Panc1 (cell line): ENCODE results near the gene NUB1. TPM values are rescaled to one million over a fixed set of nuclear protein-coding genes. Genes with fewer than 3 reads are reported as not detected.

Experiments
- ATAC-seq: fragments of 200-7000 bp; cut with Tn5 transposase; 2 replicates; pipeline ENCODE4 v1.9.1; 2020; ENCODE audit warnings: mild to moderate bottlenecking, moderate library complexity
- BruUV-seq: library from RNA; stranded (reverse); fragments of 400-500 nt; replicated peaks from 2 replicates; lab custom pipeline; 2021; lab: Mats Ljungman, UMichigan
- CTCF ChIA-PET: fragments of 300-600 bp; sonication (Branson Sonifier 250); formaldehyde crosslinking; loops from one replicate; lab custom pipeline; 2022; ENCODE audit warnings: antibody characterized with exemption; lab: Charles Lee
- POLR2A ChIA-PET: fragments of 300-600 bp; sonication (Branson Sonifier 250); formaldehyde crosslinking; loops from one replicate; lab custom pipeline; 2022; ENCODE audit warnings: antibody characterized with exemption; lab: Charles Lee
- DNase-seq: peaks from one replicate; pipeline ENCODE4 v3.0.0-alpha.2; 2010; ENCODE audit warnings: low read depth, low spot score
- H3K27ac ChIP-seq: 2 replicates; pipeline ENCODE4 v1.5.1; 2011; ENCODE audit warnings: mild to moderate bottlenecking, low read length, inconsistent platforms
- H3K27me3 ChIP-seq: fragments of 200-500 bp; sonication (Bioruptor generic); 2 replicates; pipeline ENCODE4 v1.6.0; 2014; ENCODE audit warnings: low read length, inconsistent platforms; ENCODE audit not compliant: control insufficient read depth, insufficient read depth
- H3K36me3 ChIP-seq: fragments of 200-500 bp; sonication (Bioruptor generic); 2 replicates; pipeline ENCODE4 v1.5.1; 2014; ENCODE audit warnings: inconsistent platforms, mild to moderate bottlenecking, low read length, moderate library complexity; ENCODE audit not compliant: control insufficient read depth, insufficient read depth
- H3K4me1 ChIP-seq: 2 replicates; pipeline ENCODE4 v1.5.1; 2011; ENCODE audit warnings: inconsistent platforms, mild to moderate bottlenecking, low read length, moderate library complexity; ENCODE audit not compliant: control insufficient read depth, insufficient read depth
- H3K4me3 ChIP-seq, 2 experiments: 2 replicates each; pipeline ENCODE4 v1.5.1; 2011 to 2012; ENCODE audit warnings: low read depth in 2 of 2, low read length in 2 of 2, mild to moderate bottlenecking in 2 of 2, inconsistent platforms in 1 of 2, moderate library complexity in 1 of 2
- H3K9me3 ChIP-seq: fragments of 200-500 bp; sonication (Bioruptor generic); 2 replicates; pipeline ENCODE4 v1.5.1; 2014; ENCODE audit warnings: low read depth, mild to moderate bottlenecking, inconsistent platforms, low read length, moderate library complexity; ENCODE audit not compliant: control insufficient read depth, insufficient read depth
- CTCF ChIP-seq: fragments of 450-650 bp; IDR thresholded peaks from 2 replicates; pipeline ENCODE4 v1.5.1; 2017; ENCODE audit warnings: mild to moderate bottlenecking
- POLR2AphosphoS5 ChIP-seq: IDR thresholded peaks from 2 replicates; pipeline ENCODE4 v1.6.1; 2012; ENCODE audit warnings: mild to moderate bottlenecking, low read depth, low read length, moderate library complexity
- SIN3A ChIP-seq: IDR thresholded peaks from 2 replicates; pipeline ENCODE4 v1.6.1; 2012; ENCODE audit warnings: low read depth, mild to moderate bottlenecking, low read length, moderate library complexity, borderline replicate concordance; ENCODE audit not compliant: insufficient read depth
- TCF7L2 ChIP-seq: IDR thresholded peaks from 2 replicates; pipeline ENCODE4 v1.6.1; 2011; ENCODE audit warnings: mild to moderate bottlenecking, low read depth, low read length, inconsistent platforms
- in situ Hi-C: cut with HindIII; loops from 2 replicates; pipeline ENCODE4 v1.10.0; 2016; ENCODE audit warnings: low sequenced_read_pairs, low pct_unique_long_range_greater_than_20kb
- intact Hi-C: fragments of 100-400 bp; cut with micrococcal nuclease; formaldehyde crosslinking; loops from one replicate; pipeline ENCODE4 v1.10.0; 2022; ENCODE audit not compliant: unreplicated experiment
- total RNA-seq: library from RNA; stranded (reverse); gene quantifications from one replicate; pipeline ENCODE4 v1.2.1, GENCODE V29; 2021; ENCODE audit not compliant: unreplicated experiment
- TF ChIP-seq, protein P1 (sequence below), 2 experiments: IDR thresholded peaks; 2 replicates each; pipeline ENCODE4 v1.6.1; 2011 to 2012; ENCODE audit warnings: low read depth in 2 of 2, control low read depth in 1 of 2, low read length in 1 of 2, mild to moderate bottlenecking in 1 of 2, moderate library complexity in 1 of 2; ENCODE audit not compliant: insufficient read depth in 1 of 2

NUB1 gene
- total RNA-seq, 1 experiment from 2014 or later, result 50.5 TPM

DNA sequence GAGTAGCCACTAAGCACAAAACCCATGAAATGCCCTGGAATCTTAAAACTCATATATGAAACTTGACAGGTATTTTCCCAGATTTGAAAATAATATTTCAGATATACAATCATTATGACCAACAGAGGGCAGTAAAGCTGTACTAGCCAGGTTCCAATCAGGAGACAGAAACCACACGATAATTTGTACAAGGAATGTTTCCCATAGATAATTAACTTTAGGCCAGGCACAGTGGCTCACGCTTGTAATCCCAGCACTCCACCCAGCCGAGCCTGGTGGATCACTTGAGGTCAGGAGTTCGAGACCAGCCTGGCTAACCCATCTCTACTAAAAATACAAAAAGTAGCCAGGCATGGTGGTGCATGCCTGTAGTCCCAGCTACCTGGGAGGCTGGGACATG lies 31.0 kb upstream of the NUB1 start:
- no peak for DNase-seq
- Histone ChIP-seq H3K27me3 (no peaks in the 10 kb centered on the region), H3K9me3 (peaks cover 4% of the 10 kb centered on the region; the same call in 1 of the 2 replicates), H3K4me1 (peaks cover 6% of the 10 kb centered on the region), H3K36me3 (no peaks in the 10 kb centered on the region), H3K27ac (no peak overlapping the region), H3K4me3 (no peak overlapping the region)
- in situ Hi-C loops (no loop called here), intact Hi-C loops (no loop called here)
- ChIA-PET POLR2A (interaction anchor here (0.7 kb wide), 1 partner anchor 515 kb away, joined by 10 read pairs; no protein-coding TSS in a partner anchor), CTCF (interaction anchor here (0.6 to 0.8 kb wide), 2 partner anchors 14 to 31 kb away, joined by 3 read pairs; partner anchors contain the start of gene NUB1)
- peak; percentile 68 for TF ChIP-seq CTCF
- no peak for TF ChIP-seq SIN3A
- TF ChIP-seq POLR2AphosphoS5, result no peak
- TF ChIP-seq TCF7L2, result no peak
- TF ChIP-seq, protein P1, sequence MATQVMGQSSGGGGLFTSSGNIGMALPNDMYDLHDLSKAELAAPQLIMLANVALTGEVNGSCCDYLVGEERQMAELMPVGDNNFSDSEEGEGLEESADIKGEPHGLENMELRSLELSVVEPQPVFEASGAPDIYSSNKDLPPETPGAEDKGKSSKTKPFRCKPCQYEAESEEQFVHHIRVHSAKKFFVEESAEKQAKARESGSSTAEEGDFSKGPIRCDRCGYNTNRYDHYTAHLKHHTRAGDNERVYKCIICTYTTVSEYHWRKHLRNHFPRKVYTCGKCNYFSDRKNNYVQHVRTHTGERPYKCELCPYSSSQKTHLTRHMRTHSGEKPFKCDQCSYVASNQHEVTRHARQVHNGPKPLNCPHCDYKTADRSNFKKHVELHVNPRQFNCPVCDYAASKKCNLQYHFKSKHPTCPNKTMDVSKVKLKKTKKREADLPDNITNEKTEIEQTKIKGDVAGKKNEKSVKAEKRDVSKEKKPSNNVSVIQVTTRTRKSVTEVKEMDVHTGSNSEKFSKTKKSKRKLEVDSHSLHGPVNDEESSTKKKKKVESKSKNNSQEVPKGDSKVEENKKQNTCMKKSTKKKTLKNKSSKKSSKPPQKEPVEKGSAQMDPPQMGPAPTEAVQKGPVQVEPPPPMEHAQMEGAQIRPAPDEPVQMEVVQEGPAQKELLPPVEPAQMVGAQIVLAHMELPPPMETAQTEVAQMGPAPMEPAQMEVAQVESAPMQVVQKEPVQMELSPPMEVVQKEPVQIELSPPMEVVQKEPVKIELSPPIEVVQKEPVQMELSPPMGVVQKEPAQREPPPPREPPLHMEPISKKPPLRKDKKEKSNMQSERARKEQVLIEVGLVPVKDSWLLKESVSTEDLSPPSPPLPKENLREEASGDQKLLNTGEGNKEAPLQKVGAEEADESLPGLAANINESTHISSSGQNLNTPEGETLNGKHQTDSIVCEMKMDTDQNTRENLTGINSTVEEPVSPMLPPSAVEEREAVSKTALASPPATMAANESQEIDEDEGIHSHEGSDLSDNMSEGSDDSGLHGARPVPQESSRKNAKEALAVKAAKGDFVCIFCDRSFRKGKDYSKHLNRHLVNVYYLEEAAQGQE (IDR thresholded peaks at IDR 0.05; ENCODE audit: insufficient read depth in 1 of 2, low read depth in 2 of 2, low read length in 1 of 2), result no peak
- no TSS peak for BruUV-seq
- no peak for ATAC-seq

- in situ Hi-C loops, result no loop called here
- Histone ChIP-seq H3K27ac (no peak overlapping the region), H3K36me3 (no peaks in the 10 kb centered on the region), H3K4me1 (peaks cover 6% of the 10 kb centered on the region), H3K4me3 (no peak overlapping the region), H3K27me3 (no peaks in the 10 kb centered on the region), H3K9me3 (peaks cover 4% of the 10 kb centered on the region; the same call in 1 of the 2 replicates)
- ATAC-seq (no peak), DNase-seq (no peak)
- POLR2A ChIA-PET, result no interaction called here
- TF ChIP-seq SIN3A, result no peak
- TF ChIP-seq CTCF, result peak; percentile 60
- TF ChIP-seq POLR2AphosphoS5, result no peak
- TF ChIP-seq, protein P1 (IDR thresholded peaks at IDR 0.05; ENCODE audit: insufficient read depth in 1 of 2, low read depth in 2 of 2, low read length in 1 of 2), result no peak
- no TSS peak for BruUV-seq
- CTCF ChIA-PET, result interaction anchor here (0.6 to 1.2 kb wide), 5 partner anchors 24 to 456 kb away, joined by 3 to 7 read pairs (median 3); partner anchors contain the start of gene NUB1
- intact Hi-C loops, result no loop called here
These were observed 30.2 kb upstream of the NUB1 start for GRCh38 chr7:151311294-151311864.
